AG20443 (cell line): Measurements from ENCODE around the gene PRMT6.
"Not testable (repeated sequence)": the region's sequence is repeated elsewhere in the genome, so short reads cannot be mapped to it uniquely, and the experiment has no call there.

Source experiments
- DNase-seq: peaks from one replicate; pipeline ENCODE4 v3.0.0; 2012; ENCODE audit warnings: low spot score, mixed read lengths

Gene PRMT6

GRCh38 chr1:107056426-107057196 lies at the start of gene PRMT6:
PRMT6 (plus strand) TSS chr1:107056674; CDS start chr1:107056716, 42 bp downstream.
- peak; percentile 92 for DNase-seq

DNA sequence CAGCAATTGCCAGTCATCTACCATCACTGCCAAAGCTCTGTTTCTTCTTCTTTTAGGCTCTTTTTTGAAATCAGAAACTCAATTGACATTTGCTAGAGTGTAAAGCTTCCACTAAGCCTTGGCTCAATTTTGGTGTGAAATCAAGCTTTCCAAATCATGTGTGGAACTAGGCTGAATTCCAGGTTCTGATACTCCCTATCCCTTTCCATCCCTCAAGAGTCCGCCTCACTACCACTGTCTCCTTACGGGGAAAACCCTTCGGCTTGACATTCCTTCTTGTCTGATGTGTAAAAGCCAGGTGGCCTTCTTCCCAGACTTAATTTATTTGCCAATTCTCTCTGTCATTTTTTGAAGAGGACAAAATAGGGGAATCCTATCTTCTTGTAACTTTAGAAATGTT lies 47.2 kb upstream of the PRMT6 start:
- no peak for DNase-seq

DNA sequence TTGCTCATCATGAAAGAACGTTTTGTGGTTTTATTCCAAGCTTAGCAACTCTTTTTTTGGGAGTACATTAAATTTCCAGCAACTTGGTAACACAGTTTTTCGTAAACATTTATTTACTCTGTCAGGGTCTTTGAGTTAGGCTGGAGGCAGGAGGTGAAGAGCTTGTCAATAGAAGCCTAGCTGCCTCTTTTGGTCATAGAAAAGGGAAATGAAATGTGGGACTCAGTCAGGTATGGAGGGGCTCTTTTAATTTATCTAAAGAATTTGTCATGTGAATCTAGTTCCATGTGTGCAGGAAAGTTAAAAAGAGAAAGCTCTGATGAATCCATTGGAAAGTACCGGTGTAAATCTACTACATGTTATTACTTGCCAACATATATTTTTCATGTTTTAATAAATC lies 45.9 kb upstream of the PRMT6 start:
- no peak for DNase-seq

DNA sequence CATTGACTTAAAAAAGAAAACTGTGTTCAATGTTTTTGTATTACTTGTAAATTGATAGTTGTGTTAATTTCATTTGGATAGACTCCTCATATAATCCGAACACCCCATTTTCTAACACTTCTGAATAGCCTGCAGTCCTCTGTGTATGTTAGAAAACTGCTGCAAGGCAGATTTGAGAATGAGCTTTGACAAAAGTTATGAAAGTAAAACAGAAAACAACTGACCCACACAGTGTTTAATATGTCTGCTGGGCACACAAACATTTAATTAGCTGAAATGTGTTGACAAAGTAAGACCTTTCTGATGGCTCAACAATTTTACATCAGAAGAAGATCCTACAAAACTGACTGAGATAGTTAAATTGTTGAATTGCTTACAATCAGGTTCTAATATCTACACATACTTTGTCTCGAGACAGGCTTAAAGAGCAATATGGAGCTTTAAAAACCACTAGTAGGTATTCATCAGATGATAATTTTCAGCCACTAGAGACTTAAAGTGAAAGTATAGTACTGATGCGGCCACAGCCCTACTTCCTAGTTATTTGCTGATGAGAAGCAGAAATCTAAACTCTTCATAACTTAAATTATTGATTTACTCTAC lies 40.0 kb upstream of the PRMT6 start:
- no peak for DNase-seq

DNA sequence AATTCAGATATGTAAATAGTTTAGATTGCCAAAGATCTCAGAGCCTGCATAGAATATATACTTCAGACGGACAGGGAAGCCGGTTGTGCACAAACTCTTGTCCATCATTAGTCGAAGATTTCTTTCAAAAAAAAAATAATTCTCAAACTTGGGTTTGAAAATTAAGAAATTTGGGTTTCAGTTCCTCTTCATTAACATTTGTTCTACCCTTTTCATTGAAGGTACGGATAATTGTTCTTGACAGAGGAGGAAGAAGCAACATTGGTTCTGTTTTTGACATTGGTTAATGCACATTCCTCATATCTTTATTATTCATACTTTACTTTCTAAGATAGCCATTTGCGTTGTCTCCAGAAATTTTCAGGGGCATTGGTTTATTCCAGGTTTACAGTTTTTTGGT lies 38.0 kb upstream of the PRMT6 start:
- no peak for DNase-seq

DNA sequence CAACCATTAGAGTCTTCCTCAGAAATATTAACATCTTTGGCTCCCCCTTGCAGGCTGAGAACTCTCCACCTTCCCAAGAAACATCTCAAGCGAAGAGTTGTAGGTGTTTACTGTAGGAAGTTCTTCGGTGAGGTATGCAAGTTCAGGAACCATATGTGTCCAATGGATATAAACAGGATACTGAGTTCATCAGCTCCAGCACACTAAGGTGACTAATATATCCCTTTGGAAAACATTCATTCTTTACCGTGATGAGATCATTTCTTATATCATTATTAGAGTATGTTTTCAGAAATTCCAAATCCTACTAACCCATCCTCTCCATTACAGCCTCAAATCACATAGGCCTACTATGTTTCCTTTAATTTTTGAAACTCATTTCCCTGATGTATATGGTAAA lies 37.3 kb upstream of the PRMT6 start:
- peak; percentile 7 for DNase-seq

- not testable (repeated sequence) for DNase-seq
These were observed 17.6 kb upstream of the PRMT6 start for GRCh38 chr1:107038874-107039273.

DNA sequence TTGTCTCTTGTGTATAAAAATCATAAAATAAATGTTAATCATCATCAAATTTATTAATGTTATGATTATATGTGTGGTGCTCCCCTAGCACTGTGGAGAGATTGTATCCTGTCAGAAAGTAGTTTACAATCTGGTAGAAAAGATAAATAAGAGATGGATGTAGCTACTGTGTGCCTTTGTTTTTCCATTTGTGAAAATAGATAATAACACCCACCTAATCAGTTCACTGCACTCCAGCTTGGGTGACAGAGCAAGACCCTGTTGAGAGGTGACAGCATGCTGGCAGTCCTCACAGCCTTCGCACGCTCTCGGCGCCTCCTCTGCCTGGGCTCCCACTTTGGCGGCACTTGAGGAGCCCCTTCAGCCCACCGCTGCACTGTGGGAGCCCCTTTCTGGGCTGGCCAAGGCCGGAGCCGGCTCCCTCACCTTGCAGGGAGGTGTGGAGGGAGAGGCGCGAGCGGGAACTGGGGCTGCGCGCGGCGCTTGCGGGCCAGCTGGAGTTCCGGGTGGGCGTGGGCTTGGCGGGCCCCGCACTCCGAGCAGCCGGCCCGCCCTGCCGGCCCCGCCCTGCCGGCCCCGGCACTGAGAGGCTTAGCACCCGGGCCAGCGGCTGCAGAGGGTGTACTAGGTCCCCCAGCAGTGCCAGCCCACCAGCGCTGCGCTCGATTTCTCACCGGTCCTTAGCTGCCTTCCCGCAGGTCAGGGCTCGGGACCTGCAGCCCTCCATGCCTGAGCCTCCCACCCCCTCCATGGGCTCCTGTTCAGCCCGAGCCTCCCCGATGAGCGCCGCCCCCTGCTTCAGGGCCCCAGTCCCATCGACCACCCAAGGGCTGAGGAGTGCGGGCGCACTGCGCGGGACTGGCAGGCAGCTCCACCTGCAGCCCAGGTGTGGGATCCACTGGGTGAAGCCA lies 11.9 kb upstream of the PRMT6 start:
- DNase-seq = not testable (repeated sequence)

- DNase-seq = no peak
These were observed 8.9 kb upstream of the PRMT6 start for GRCh38 chr1:107047602-107048001.

- DNase-seq = no peak
These were observed 8.2 kb upstream of the PRMT6 start for GRCh38 chr1:107048241-107048640.

DNA sequence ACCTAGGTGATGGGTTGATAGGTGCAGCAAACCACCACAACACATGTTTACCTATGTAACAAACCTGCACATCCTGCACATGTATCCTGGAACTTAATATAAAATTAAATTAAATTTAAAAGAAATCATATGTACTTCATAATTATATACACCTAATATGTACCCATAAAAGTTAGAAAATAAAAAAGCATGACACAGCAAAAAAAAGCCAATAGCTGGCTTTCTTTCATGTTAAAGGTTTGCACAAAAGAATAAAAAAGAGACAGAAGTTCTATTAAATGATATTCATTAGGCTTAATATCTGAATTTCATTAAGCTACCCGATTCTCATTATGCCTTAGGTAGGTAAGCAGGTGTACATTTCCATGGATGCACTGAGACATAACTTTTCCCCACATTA lies 5.2 kb upstream of the PRMT6 start:
- no peak for DNase-seq

DNA sequence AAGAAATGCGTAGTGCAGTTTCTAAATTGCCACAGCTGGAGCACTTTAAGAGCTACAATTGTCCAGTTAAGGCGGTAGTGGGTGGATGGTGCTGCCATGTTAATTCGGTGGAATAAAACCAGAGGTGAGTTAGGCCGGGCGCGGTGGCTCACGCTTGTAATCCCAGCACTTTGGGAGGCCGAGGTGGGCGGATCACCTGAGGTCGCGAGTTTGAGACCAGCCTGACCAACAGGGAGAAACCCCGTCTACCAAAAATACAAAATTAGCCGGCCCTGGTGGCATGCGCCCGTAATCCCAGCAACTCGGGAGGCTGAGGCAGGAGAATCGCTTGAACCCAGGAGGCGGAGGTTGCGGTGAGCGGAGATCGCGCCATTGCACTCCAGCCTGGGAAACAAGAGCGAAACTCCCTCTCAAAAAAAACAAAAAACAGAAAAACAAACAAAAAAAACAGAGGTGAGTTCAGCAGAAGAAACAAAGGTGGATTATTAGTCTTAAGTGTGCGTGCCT lies 502 bp upstream of the PRMT6 start:
- DNase-seq = not testable (repeated sequence)

DNA sequence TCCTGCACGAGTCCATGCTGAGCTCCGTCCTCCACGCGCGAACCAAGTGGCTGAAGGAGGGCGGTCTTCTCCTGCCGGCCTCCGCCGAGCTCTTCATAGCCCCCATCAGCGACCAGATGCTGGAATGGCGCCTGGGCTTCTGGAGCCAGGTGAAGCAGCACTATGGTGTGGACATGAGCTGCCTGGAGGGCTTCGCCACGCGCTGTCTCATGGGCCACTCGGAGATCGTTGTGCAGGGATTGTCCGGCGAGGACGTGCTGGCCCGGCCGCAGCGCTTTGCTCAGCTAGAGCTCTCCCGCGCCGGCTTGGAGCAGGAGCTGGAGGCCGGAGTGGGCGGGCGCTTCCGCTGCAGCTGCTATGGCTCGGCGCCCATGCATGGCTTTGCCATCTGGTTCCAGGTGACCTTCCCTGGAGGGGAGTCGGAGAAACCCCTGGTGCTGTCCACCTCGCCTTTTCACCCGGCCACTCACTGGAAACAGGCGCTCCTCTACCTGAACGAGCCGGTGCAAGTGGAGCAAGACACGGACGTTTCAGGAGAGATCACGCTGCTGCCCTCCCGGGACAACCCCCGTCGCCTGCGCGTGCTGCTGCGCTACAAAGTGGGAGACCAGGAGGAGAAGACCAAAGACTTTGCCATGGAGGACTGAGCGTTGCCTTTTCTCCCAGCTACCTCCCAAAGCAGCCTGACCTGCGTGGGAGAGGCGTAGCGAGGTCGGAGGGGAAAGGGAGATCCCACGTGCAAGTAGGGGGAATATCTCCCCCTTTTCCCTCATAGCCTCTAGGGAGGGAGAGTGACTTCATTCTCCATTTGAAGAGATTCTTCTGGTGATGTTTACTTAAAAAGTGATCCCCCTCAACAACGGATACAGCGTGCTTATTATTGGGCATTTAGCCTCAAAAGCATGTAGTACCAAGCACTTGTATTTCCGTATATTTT lies 991 bp downstream of the PRMT6 start:
- peak; percentile 73 for DNase-seq

DNA sequence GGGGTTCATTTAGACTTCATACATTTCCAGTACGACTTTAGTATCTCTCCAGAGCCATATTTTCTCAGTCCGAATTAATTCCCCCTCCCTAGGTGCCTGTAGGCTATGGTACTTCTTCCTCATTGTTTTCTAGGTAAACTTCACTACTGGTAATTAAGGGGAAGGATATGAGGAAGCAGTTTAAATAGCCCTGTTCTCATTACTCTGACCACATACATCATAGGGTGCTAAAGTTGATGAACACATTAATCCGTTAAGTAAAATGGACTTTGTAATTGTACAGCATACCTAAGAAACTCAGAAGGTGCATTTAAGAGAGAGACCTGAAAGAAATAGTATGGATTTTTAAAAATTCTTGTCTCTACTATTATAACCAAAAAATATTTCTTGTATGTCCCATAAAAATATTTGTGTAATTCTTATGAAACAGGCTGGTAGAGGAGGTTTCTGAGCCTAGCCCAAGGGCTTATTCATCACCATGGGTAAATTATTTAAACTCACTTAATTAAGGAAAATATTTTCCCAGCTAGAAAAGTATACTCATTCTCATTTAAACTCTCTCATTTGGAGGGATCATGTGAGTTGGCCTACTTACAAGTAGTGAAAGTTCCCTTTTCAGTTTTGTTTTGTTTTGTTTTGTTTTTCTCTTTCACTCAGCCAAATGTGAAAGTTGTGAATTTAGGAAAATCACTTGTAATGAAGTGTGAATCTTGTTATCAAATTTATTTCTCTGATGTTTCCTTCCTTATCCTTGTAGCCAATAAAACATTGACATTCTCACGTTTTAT lies 2.0 kb downstream of the PRMT6 start:
- DNase-seq = no peak

GRCh38 chr1:107061886-107062285 lies 5.4 kb downstream of the PRMT6 start:
- no peak for DNase-seq

- DNase-seq = no peak
These were observed 17.0 kb downstream of the PRMT6 start for GRCh38 chr1:107073493-107073892.

GRCh38 chr1:107076841-107077240 lies 20.4 kb downstream of the PRMT6 start:
- DNase-seq = peak; percentile 75

DNA sequence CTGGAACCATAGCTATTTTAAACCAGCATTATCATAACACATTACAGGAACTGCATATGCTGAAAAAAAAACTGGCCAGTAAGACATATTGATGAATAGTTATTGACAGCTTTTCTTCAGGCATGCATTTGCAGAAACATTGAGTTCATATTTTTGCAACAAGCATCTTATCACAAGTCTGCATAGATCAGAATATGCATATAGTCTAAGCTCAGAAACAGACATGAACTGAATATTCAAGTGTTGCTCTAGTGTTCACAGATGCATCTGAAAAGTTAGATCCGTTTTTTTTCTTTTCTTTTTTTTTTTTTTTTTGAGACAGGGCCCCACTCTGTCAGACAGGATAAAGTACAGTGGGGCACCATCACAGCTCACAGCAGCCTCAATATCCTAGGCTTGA lies 22.8 kb downstream of the PRMT6 start:
- no peak for DNase-seq

DNA sequence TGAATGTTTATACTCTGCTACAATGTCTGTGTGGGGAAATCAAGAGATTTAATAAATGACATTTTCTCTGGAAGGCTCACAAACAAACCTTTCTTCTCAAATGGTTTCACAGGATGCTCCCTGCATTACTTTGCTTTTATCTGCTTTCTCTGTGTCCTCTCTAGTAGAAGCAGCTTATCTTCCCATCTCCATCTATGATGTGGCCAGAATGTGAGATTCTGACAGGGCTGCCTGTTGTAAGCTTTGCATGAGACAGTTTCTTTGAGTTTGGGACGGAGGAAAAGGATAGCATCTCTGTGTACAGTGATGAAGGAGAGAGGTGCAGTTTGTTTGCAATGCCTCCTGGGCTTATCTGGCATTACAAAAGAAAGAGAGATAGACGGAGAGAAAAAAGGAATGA lies 24.6 kb downstream of the PRMT6 start:
- no peak for DNase-seq

- no peak for DNase-seq
These were observed 34.9 kb downstream of the PRMT6 start for GRCh38 chr1:107091418-107091817.

DNA sequence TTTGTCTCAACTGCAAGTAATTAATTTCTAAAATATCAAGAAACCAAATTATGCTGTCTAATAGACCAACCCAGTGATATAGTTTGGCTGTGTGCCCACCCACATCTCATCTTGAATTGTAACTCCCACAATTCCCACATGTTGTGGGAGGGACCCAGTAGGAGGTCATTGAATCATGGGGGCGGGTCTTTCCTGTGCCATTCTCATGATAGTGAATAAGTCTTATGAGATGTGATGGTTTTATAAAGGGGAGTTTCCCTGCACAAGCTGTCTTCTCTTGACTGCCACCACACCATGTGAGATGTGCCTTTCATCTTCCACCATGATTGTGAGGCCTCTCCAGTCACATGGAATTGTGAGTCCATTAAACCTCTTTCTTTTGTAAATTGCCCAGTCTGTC lies 36.9 kb downstream of the PRMT6 start:
- DNase-seq = not testable (repeated sequence)
